ENCODE measurements around the gene NR1D2.
"Not testable (repeated sequence)": the region's sequence is repeated elsewhere in the genome, so short reads cannot be mapped to it uniquely, and the experiment has no call there.

The NR1D2 gene

GRCh38 chr3:23944861-23945662, at the start of gene NR1D2:
Gene NR1D2, plus strand, starts transcription at chr3:23945286. Its CDS starts 293 bp downstream, at chr3:23945579.
- DNase-seq = peak; percentile 65

GRCh38 chr3:23900744-23901143, 44.3 kb upstream of the NR1D2 start:
- no peak for DNase-seq

GRCh38 chr3:23904545-23904944, 40.5 kb upstream of the NR1D2 start:
- DNase-seq = no peak

- DNase-seq = no peak
Measured at GRCh38 chr3:23909341-23909740, 35.7 kb upstream of the NR1D2 start.

GRCh38 chr3:23911397-23911796, 33.7 kb upstream of the NR1D2 start:
- no peak for DNase-seq

- DNase-seq = not testable (repeated sequence)
Measured at GRCh38 chr3:23912335-23912734, 32.8 kb upstream of the NR1D2 start.

GRCh38 chr3:23913182-23913581, 31.9 kb upstream of the NR1D2 start:
- DNase-seq = no peak

GRCh38 chr3:23913873-23914743, 31.0 kb upstream of the NR1D2 start:
- DNase-seq = no peak

GRCh38 chr3:23915537-23916108, 29.5 kb upstream of the NR1D2 start:
- DNase-seq = no peak

- no peak for DNase-seq
Measured at GRCh38 chr3:23916152-23916885, 28.8 kb upstream of the NR1D2 start.

GRCh38 chr3:23916886-23917678, 28.0 kb upstream of the NR1D2 start, which contains the start of the genes NKIRAS1 and RPL15:
Gene NKIRAS1, minus strand, starts transcription at chr3:23916990. Its CDS starts 6,086 bp downstream, at chr3:23910904.
Gene RPL15, plus strand, starts transcription at chr3:23917132. Its CDS starts 728 bp downstream, at chr3:23917860.
- peak; percentile 87 for DNase-seq

GRCh38 chr3:23917679-23918303, 27.3 kb upstream of the NR1D2 start:
- not testable (repeated sequence) for DNase-seq

GRCh38 chr3:23918331-23918730, 26.8 kb upstream of the NR1D2 start:
- not testable (repeated sequence) for DNase-seq

- no peak for DNase-seq
Measured at GRCh38 chr3:23919628-23920027, 25.5 kb upstream of the NR1D2 start.

- no peak for DNase-seq
Measured at GRCh38 chr3:23920151-23920655, 24.9 kb upstream of the NR1D2 start.

GRCh38 chr3:23921052-23921511, 24.0 kb upstream of the NR1D2 start:
- DNase-seq = no peak

GRCh38 chr3:23923786-23924185, 21.3 kb upstream of the NR1D2 start:
- no peak for DNase-seq

GRCh38 chr3:23926246-23926645, 18.8 kb upstream of the NR1D2 start:
- no peak for DNase-seq

- no peak for DNase-seq
Measured at GRCh38 chr3:23926736-23927135, 18.4 kb upstream of the NR1D2 start.

GRCh38 chr3:23928524-23928923, 16.6 kb upstream of the NR1D2 start:
- no peak for DNase-seq

GRCh38 chr3:23931597-23931996, 13.5 kb upstream of the NR1D2 start:
- DNase-seq = no peak

Data from NCI-H1436 (cell line).